KMS-11 (cell line): Measurements from ENCODE around the gene PRKCH.

Source experiments
- H2AFZ ChIP-seq: fragments of 200-600 bp; sonication (generic); 2 replicates; pipeline ENCODE4 v1.6.1; 2016; ENCODE audit warnings: antibody characterized with exemption, mixed run types, low read depth
- H3K27ac ChIP-seq: fragments of 200-600 bp; sonication (generic); 2 replicates; pipeline ENCODE4 v1.6.1; 2016; ENCODE audit warnings: mild to moderate bottlenecking, mixed run types
- H3K27me3 ChIP-seq: fragments of 200-600 bp; sonication (generic); 2 replicates; pipeline ENCODE4 v1.6.1; 2017; ENCODE audit warnings: mild to moderate bottlenecking, low read depth, mixed run types, moderate library complexity; ENCODE audit not compliant: insufficient read depth
- H3K36me3 ChIP-seq: fragments of 200-600 bp; sonication (generic); 2 replicates; pipeline ENCODE4 v1.6.1; 2017; ENCODE audit warnings: mild to moderate bottlenecking, mixed run types; ENCODE audit not compliant: insufficient read depth
- H3K4me1 ChIP-seq: fragments of 200-600 bp; sonication (generic); 2 replicates; pipeline ENCODE4 v1.6.1; 2016; ENCODE audit warnings: mild to moderate bottlenecking, low read depth, mixed run types; ENCODE audit not compliant: poor library complexity, severe bottlenecking
- H3K4me2 ChIP-seq: fragments of 200-600 bp; sonication (generic); 2 replicates; pipeline ENCODE4 v1.7.0; 2016; ENCODE audit warnings: mild to moderate bottlenecking, mixed run types
- H3K4me3 ChIP-seq: fragments of 200-600 bp; sonication (generic); IDR thresholded peaks from 2 replicates; pipeline ENCODE4 v1.6.1; 2017; ENCODE audit warnings: low read depth, low read length, mixed read lengths; ENCODE audit not compliant: insufficient read depth
- H3K79me2 ChIP-seq: fragments of 200-600 bp; sonication (generic); 2 replicates; pipeline ENCODE4 v1.6.1; 2016; ENCODE audit warnings: low read depth, mixed run types; ENCODE audit not compliant: insufficient read depth
- H3K9ac ChIP-seq: fragments of 200-600 bp; sonication (generic); 2 replicates; pipeline ENCODE4 v1.6.1; 2016; ENCODE audit warnings: mild to moderate bottlenecking, mixed run types
- H4K20me1 ChIP-seq: fragments of 200-600 bp; sonication (generic); 2 replicates; pipeline ENCODE4 v1.6.1; 2016; ENCODE audit warnings: mild to moderate bottlenecking, mixed run types; ENCODE audit not compliant: insufficient read depth
- CTCF ChIP-seq: fragments of 200-600 bp; sonication (generic); conservative IDR thresholded peaks from 2 replicates; pipeline ENCODE4 v1.6.1; 2017; ENCODE audit warnings: low read depth, mild to moderate bottlenecking, antibody characterized with exemption, low read length, moderate library complexity, mixed read lengths

PRKCH gene

GRCh38 chr14:61396694-61397093 lies 75.3 kb downstream of the PRKCH start:
- no peak for TF ChIP-seq CTCF

GRCh38 chr14:61397615-61398014 lies 76.2 kb downstream of the PRKCH start:
- no peaks in the 10 kb centered on the region for H3K27me3 ChIP-seq
- no peaks in the 10 kb centered on the region for H4K20me1 ChIP-seq
- H2AFZ ChIP-seq: no peak overlapping the region
- H3K4me1 ChIP-seq: no peaks in the 10 kb centered on the region
- H3K4me3 ChIP-seq: no peak overlapping the region
- H3K27ac ChIP-seq: no peak overlapping the region
- H3K4me2 ChIP-seq: no peak overlapping the region
- no peak overlapping the region for H3K9ac ChIP-seq
- H3K36me3 ChIP-seq: no peaks in the 10 kb centered on the region
- no peaks in the 10 kb centered on the region for H3K79me2 ChIP-seq
- no peak for TF ChIP-seq CTCF

More at GRCh38 chr14:61396694-61397093, 75.3 kb downstream of the PRKCH start:
- H3K9ac ChIP-seq: no peak overlapping the region
- no peaks in the 10 kb centered on the region for H3K79me2 ChIP-seq
- H3K36me3 ChIP-seq: no peaks in the 10 kb centered on the region
- no peak overlapping the region for H3K4me3 ChIP-seq
- H2AFZ ChIP-seq: no peak overlapping the region
- no peak overlapping the region for H3K4me2 ChIP-seq
- H3K27ac ChIP-seq: no peak overlapping the region
- no peaks in the 10 kb centered on the region for H3K27me3 ChIP-seq
- no peaks in the 10 kb centered on the region for H4K20me1 ChIP-seq
- H3K4me1 ChIP-seq: no peaks in the 10 kb centered on the region

GRCh38 chr14:61398221-61398620 lies 76.8 kb downstream of the PRKCH start:
- H3K79me2 ChIP-seq: no peaks in the 10 kb centered on the region
- H2AFZ ChIP-seq: no peak overlapping the region
- H3K27me3 ChIP-seq: no peaks in the 10 kb centered on the region

GRCh38 chr14:61399365-61399764 lies 78.0 kb downstream of the PRKCH start:
- H3K9ac ChIP-seq: no peak overlapping the region
- no peaks in the 10 kb centered on the region for H3K4me1 ChIP-seq
- no peaks in the 10 kb centered on the region for H3K36me3 ChIP-seq
- no peak overlapping the region for H3K4me3 ChIP-seq
- no peak for TF ChIP-seq CTCF
- H3K27ac ChIP-seq: no peak overlapping the region
- H4K20me1 ChIP-seq: no peaks in the 10 kb centered on the region
- no peak overlapping the region for H2AFZ ChIP-seq
- H3K27me3 ChIP-seq: no peaks in the 10 kb centered on the region
- no peak overlapping the region for H3K4me2 ChIP-seq
- H3K79me2 ChIP-seq: no peaks in the 10 kb centered on the region

More at GRCh38 chr14:61398221-61398620, 76.8 kb downstream of the PRKCH start:
- Histone ChIP-seq H3K4me2 (no peak overlapping the region), H3K4me1 (no peaks in the 10 kb centered on the region), H3K4me3 (no peak overlapping the region), H3K9ac (no peak overlapping the region), H4K20me1 (no peaks in the 10 kb centered on the region), H3K27ac (no peak overlapping the region), H3K36me3 (no peaks in the 10 kb centered on the region)
- TF ChIP-seq CTCF: no peak
